ENCODE data around the gene OVAAL. TPM values are rescaled to one million over a fixed set of nuclear protein-coding genes. Genes with fewer than 3 reads are reported as not detected.

OVAAL gene
- total RNA-seq, 1 experiment from 2014 or later, result not detected

GRCh38 chr1:180588121-180588520, 29.4 kb downstream of the OVAAL start:
- Histone ChIP-seq H3K9me2 (ENCODE audit: insufficient read depth) (no peaks in the 10 kb centered on the region), H3K36me3 (ENCODE audit: low read depth) (no peaks in the 10 kb centered on the region), H3F3A (ENCODE audit: insufficient read depth, low read depth) (no peaks in the 10 kb centered on the region), H3K27me3 (ENCODE audit: insufficient read depth, low read depth) (no peaks in the 10 kb centered on the region), H3K79me2 (ENCODE audit: low read depth) (no peaks in the 10 kb centered on the region), H4K20me1 (ENCODE audit: insufficient read depth) (no peaks in the 10 kb centered on the region), H3K4me2 (no peak overlapping the region), H3K9me3 (ENCODE audit: insufficient read depth, low read depth) (0 out of 2 replicates have a peak, but pooled peaks cover 6% of the 10 kb centered on the region), H2AFZ (no peak overlapping the region), H3K4me3 (no peak overlapping the region), H3K4me1 (replicated peaks; ENCODE audit: insufficient read depth) (peaks cover 10% of the 10 kb centered on the region), H3K27ac (no peak overlapping the region)
- ChIA-PET POLR2A (ENCODE audit: unreplicated experiment) (no interaction called here), CTCF (no interaction called here)
- TF ChIP-seq EZH2 (IDR thresholded peaks at IDR 0.05; ENCODE audit: low read depth) (no peak), CTCF (conservative IDR thresholded peaks at IDR 0.05) (no peak)
- no TSS peak for BruUV-seq (replicated peaks)
- DNase-seq, result no peak
- intact Hi-C loops (cut with micrococcal nuclease; ENCODE audit: unreplicated experiment), result no loop called here

- Histone ChIP-seq H3F3A (ENCODE audit: insufficient read depth, low read depth) (no peaks in the 10 kb centered on the region), H4K20me1 (ENCODE audit: insufficient read depth) (no peaks in the 10 kb centered on the region), H3K36me3 (ENCODE audit: low read depth) (no peaks in the 10 kb centered on the region), H3K27ac (no peak overlapping the region), H3K4me3 (no peak overlapping the region), H3K9me3 (ENCODE audit: insufficient read depth, low read depth) (0 out of 2 replicates have a peak, but pooled peaks cover 6% of the 10 kb centered on the region), H2AFZ (no peak overlapping the region), H3K27me3 (ENCODE audit: insufficient read depth, low read depth) (no peaks in the 10 kb centered on the region), H3K79me2 (ENCODE audit: low read depth) (no peaks in the 10 kb centered on the region), H3K4me1 (replicated peaks; ENCODE audit: insufficient read depth) (peaks cover 10% of the 10 kb centered on the region), H3K9me2 (ENCODE audit: insufficient read depth) (no peaks in the 10 kb centered on the region), H3K4me2 (no peak overlapping the region)
- no peak for TF ChIP-seq CTCF (conservative IDR thresholded peaks at IDR 0.05)
- no peak for TF ChIP-seq EZH2 (IDR thresholded peaks at IDR 0.05; ENCODE audit: low read depth)
- intact Hi-C loops (cut with micrococcal nuclease; ENCODE audit: unreplicated experiment), result no loop called here
- no peak for DNase-seq
- CTCF ChIA-PET, result no interaction called here
- POLR2A ChIA-PET (ENCODE audit: unreplicated experiment), result no interaction called here
- BruUV-seq (replicated peaks), result no TSS peak
Observed at GRCh38 chr1:180590889-180591288, 32.1 kb downstream of the OVAAL start.

- Histone ChIP-seq H3K4me1 (replicated peaks; ENCODE audit: insufficient read depth) (no peaks in the 10 kb centered on the region), H3K9me2 (ENCODE audit: insufficient read depth) (no peaks in the 10 kb centered on the region), H3F3A (ENCODE audit: insufficient read depth, low read depth) (no peaks in the 10 kb centered on the region), H2AFZ (0 out of 2 replicates have a peak overlapping the region, but pooled peaks have one; percentile 2), H4K20me1 (ENCODE audit: insufficient read depth) (no peaks in the 10 kb centered on the region), H3K27me3 (ENCODE audit: insufficient read depth, low read depth) (no peaks in the 10 kb centered on the region), H3K4me3 (no peak overlapping the region), H3K4me2 (no peak overlapping the region), H3K27ac (no peak overlapping the region), H3K9me3 (ENCODE audit: insufficient read depth, low read depth) (0 out of 2 replicates have a peak, but pooled peaks cover 3% of the 10 kb centered on the region), H3K36me3 (ENCODE audit: low read depth) (no peaks in the 10 kb centered on the region), H3K79me2 (ENCODE audit: low read depth) (no peaks in the 10 kb centered on the region)
- intact Hi-C loops (cut with micrococcal nuclease; ENCODE audit: unreplicated experiment), result no loop called here
- no peak for TF ChIP-seq EZH2 (IDR thresholded peaks at IDR 0.05; ENCODE audit: low read depth)
- TF ChIP-seq CTCF (conservative IDR thresholded peaks at IDR 0.05), result no peak
- ChIA-PET POLR2A (ENCODE audit: unreplicated experiment) (no interaction called here), CTCF (no interaction called here)
- no peak for DNase-seq
- BruUV-seq (replicated peaks), result no TSS peak
Observed at GRCh38 chr1:180593382-180593781, 34.6 kb downstream of the OVAAL start.
